ENCODE results near the gene KIAA1191.
"Not testable (repeated sequence)": the region's sequence is repeated elsewhere in the genome, so short reads cannot be mapped to it uniquely, and the experiment has no call there.

Gene KIAA1191

GRCh38 chr5:176305356-176305755 is 56.2 kb downstream of the KIAA1191 start:
- not testable (repeated sequence) for DNase-seq
